Mucosa of stomach (tissue), 1 donor: ENCODE results near the gene CYTH1.

Source experiments
- H3K27me3 ChIP-seq: one replicate; pipeline ENCODE4 v1.7.0; 2013; ENCODE audit warnings: mild to moderate bottlenecking, low read length; ENCODE audit not compliant: control insufficient read depth, insufficient read depth
- H3K36me3 ChIP-seq: one replicate; pipeline ENCODE4 v1.7.0; 2013; ENCODE audit warnings: low read length; ENCODE audit not compliant: control insufficient read depth, insufficient read depth
- H3K4me1 ChIP-seq: one replicate; pipeline ENCODE4 v1.7.0; 2013; ENCODE audit warnings: mild to moderate bottlenecking, low read length; ENCODE audit not compliant: control insufficient read depth, insufficient read depth
- H3K4me3 ChIP-seq: one replicate; pipeline ENCODE4 v1.7.0; 2013; ENCODE audit warnings: low read length
- H3K9ac ChIP-seq: one replicate; pipeline ENCODE4 v1.7.0; 2013; ENCODE audit warnings: mild to moderate bottlenecking, low read length, moderate library complexity
- H3K9me3 ChIP-seq: one replicate; pipeline ENCODE4 v1.7.0; 2013; ENCODE audit warnings: mild to moderate bottlenecking, low read length, moderate library complexity; ENCODE audit not compliant: control insufficient read depth
- donor health status: Pancreatic carcinoma.

The CYTH1 gene

DNA sequence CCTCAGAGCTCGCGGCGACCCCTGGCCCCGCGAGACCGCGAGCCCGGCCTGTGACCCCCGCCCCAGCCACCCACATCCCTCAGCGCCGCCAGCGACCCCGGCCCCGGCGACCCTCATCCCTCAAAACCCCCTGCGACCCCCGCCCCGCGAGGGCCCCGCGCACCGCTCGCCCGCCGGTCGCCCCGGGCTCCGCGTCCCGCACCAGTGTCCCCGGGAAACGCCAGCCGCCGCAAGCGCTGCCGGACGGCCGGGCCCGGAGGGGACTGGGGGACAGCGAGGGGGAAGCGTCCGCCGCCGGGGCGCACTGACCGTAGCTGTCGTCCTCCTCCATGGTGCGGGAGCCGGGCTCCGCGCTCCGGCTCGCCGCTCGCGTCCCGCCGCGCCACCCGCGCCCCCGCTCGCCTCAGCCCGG, at the start of gene CYTH1:
Gene CYTH1 (minus strand): TSS at position 381 of the 412 bp plus-strand sequence. CDS start 50 bp downstream, at position 331.
- Histone ChIP-seq H3K27me3 (no peaks in the 10 kb centered on the region), H3K4me1 (peaks cover 14% of the 10 kb centered on the region), H3K9ac (peak within 1 kb of the TSS; percentile 95), H3K4me3 (peak within 1 kb of the TSS; percentile 96), H3K36me3 (no peaks in the 10 kb centered on the region), H3K9me3 (no peaks in the 10 kb centered on the region)

DNA sequence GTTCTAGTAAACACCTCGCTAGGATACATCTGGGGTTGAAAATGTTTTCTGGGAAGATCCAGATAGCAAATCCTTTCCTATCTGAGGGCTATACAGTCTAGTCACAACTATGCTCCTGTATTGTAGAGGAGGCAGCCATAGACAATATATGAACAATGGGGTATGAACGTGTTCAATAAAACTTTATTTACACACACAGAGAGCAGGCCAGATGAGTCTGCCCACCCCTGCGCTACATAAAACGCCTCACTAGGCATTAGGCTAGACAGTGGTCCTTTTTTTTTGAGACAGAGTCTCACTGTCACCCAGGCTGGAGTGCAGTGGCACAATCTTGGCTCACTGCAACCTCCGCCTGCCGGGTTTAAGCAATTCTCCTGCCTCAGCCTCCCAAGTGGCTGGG, 47.4 kb upstream of the CYTH1 start:
- Histone ChIP-seq H3K27me3 (no peaks in the 10 kb centered on the region), H3K36me3 (peaks cover 16% of the 10 kb centered on the region)

DNA sequence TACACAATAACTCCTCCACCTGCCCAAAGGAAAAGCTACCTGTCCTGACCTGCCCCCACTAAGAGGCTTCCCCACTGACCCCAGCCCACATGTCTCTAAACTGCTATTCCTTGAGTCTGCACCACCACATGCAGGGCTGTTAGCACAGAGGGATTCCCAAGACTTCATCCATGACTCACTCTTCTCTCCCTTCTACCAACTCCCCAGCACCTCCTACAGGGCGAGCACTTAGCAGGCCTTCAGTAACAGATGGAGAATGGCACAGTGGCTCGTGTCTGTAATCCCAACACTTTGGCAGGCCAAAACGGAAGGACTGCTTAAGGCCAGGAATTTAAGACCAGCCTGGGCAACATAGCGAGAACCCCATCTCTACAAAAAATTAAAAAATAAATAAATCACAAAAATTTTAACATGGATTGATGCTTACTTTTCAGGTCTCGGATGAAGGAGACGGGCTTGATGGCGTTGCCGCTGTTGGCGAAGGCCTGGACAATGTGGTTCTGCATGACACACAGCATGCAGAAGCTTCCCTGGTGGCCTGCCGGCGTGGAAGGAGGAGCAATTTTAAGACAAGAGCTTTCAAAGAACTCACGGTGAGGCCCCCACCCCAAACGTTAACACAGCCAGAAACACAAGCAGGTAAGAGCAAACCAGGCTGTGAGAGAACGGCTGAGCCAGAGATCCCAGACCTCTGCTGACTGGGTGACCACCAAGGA, 46.6 kb upstream of the CYTH1 start:
- no peak overlapping the region for H3K4me3 ChIP-seq
- H3K9me3 ChIP-seq = no peaks in the 10 kb centered on the region
- H3K27me3 ChIP-seq = no peaks in the 10 kb centered on the region
- H3K4me1 ChIP-seq = no peaks in the 10 kb centered on the region
- H3K36me3 ChIP-seq = peaks cover 16% of the 10 kb centered on the region
- H3K9ac ChIP-seq = no peak overlapping the region

More for the DNA sequence above, 47.4 kb upstream of the CYTH1 start:
- Histone ChIP-seq H3K4me1 (no peaks in the 10 kb centered on the region), H3K4me3 (no peak overlapping the region), H3K9me3 (no peaks in the 10 kb centered on the region), H3K9ac (no peak overlapping the region)

GRCh38 chr17:78826836-78827509, 44.9 kb upstream of the CYTH1 start:
- Histone ChIP-seq H3K4me3 (no peak overlapping the region), H3K9me3 (no peaks in the 10 kb centered on the region), H3K36me3 (peaks cover 16% of the 10 kb centered on the region), H3K4me1 (no peaks in the 10 kb centered on the region), H3K9ac (no peak overlapping the region), H3K27me3 (no peaks in the 10 kb centered on the region)

DNA sequence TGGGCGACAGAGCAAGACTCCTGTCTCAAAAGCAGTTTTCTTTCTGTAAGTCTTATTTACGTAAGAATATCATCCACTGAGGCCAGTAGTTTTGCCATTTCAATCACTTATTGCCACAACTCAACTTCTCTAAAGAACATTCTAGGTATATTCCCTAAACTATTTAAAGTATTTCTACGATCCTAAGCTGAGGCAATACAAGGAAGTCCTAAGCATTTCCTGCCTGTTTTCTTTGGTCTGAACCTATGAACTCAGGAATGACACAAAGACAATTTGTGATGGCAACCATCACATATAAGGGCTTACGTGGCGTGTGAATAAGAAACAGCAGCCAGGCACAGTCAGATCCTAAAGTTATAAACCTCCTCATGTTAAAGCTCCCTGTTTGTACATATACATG, 44.3 kb upstream of the CYTH1 start:
- H3K9ac ChIP-seq = no peak overlapping the region
- no peaks in the 10 kb centered on the region for H3K9me3 ChIP-seq
- no peaks in the 10 kb centered on the region for H3K4me1 ChIP-seq
- no peaks in the 10 kb centered on the region for H3K27me3 ChIP-seq
- H3K4me3 ChIP-seq = no peak overlapping the region
- peaks cover 16% of the 10 kb centered on the region for H3K36me3 ChIP-seq

GRCh38 chr17:78825696-78826095, 43.6 kb upstream of the CYTH1 start:
- H3K9me3 ChIP-seq = no peaks in the 10 kb centered on the region
- peaks cover 16% of the 10 kb centered on the region for H3K36me3 ChIP-seq
- H3K27me3 ChIP-seq = no peaks in the 10 kb centered on the region
- H3K4me3 ChIP-seq = no peak overlapping the region
- H3K4me1 ChIP-seq = no peaks in the 10 kb centered on the region
- no peak overlapping the region for H3K9ac ChIP-seq

- Histone ChIP-seq H3K9me3 (no peaks in the 10 kb centered on the region), H3K36me3 (peaks cover 15% of the 10 kb centered on the region), H3K4me1 (no peaks in the 10 kb centered on the region), H3K4me3 (no peak overlapping the region), H3K27me3 (no peaks in the 10 kb centered on the region), H3K9ac (no peak overlapping the region)
Observed at GRCh38 chr17:78824240-78824639, 42.2 kb upstream of the CYTH1 start.

- no peaks in the 10 kb centered on the region for H3K9me3 ChIP-seq
- H3K9ac ChIP-seq = no peak overlapping the region
- no peaks in the 10 kb centered on the region for H3K4me1 ChIP-seq
- H3K27me3 ChIP-seq = no peaks in the 10 kb centered on the region
- no peak overlapping the region for H3K4me3 ChIP-seq
- peaks cover 15% of the 10 kb centered on the region for H3K36me3 ChIP-seq
Observed at GRCh38 chr17:78823282-78824046, 41.4 kb upstream of the CYTH1 start.

GRCh38 chr17:78822552-78822951, 40.5 kb upstream of the CYTH1 start:
- Histone ChIP-seq H3K4me3 (no peak overlapping the region), H3K27me3 (no peaks in the 10 kb centered on the region), H3K9me3 (no peaks in the 10 kb centered on the region), H3K9ac (no peak overlapping the region), H3K4me1 (no peaks in the 10 kb centered on the region), H3K36me3 (peaks cover 16% of the 10 kb centered on the region)

DNA sequence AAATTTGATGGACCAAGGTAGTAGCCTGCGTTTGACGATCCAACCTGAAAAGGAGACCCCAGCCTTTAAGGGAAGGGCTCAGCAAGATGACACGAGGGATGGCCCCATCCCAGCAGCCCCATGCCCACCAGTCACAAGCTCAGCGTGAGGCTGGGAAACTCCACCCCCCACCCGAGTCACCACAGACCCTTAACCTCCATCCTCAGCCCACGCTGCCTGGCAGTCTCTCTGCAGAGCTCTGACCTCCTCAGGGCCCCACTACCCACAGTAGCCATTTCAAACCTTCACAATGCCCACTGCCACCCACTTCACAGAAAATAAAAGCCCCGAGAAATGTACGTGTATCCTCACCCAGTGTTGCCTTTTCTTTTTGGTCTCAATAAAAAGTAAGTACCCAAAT, 39.9 kb upstream of the CYTH1 start:
- H3K9ac ChIP-seq = no peak overlapping the region
- peaks cover 13% of the 10 kb centered on the region for H3K36me3 ChIP-seq
- no peak overlapping the region for H3K4me3 ChIP-seq
- no peaks in the 10 kb centered on the region for H3K27me3 ChIP-seq
- H3K4me1 ChIP-seq = no peaks in the 10 kb centered on the region
- H3K9me3 ChIP-seq = no peaks in the 10 kb centered on the region

DNA sequence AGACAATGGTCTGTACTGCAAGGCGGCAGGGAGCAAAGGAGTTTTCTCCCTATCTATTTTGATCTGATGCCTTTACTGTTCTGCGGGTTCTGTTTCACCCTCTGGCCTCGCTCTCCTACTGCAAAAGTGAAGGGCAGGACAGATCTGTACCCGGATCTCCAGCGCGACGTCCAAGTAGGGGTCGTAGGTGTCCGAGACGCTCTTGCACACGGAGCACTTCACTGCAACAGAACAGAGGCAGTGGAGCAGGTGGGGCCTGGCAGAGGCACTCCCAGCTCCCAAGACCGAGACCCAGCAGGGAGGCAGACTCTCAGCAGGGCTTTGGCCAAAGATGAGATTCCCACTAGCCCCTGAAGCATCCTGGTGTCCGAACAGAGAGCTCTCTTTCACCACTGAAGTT, 38.8 kb upstream of the CYTH1 start:
- no peaks in the 10 kb centered on the region for H3K4me1 ChIP-seq
- no peak overlapping the region for H3K9ac ChIP-seq
- H3K9me3 ChIP-seq = no peaks in the 10 kb centered on the region
- H3K36me3 ChIP-seq = peaks cover 13% of the 10 kb centered on the region
- no peak overlapping the region for H3K4me3 ChIP-seq
- no peaks in the 10 kb centered on the region for H3K27me3 ChIP-seq
